B cell (primary cell): ENCODE results near the gene PTPRF. TPM values are rescaled to one million over a fixed set of nuclear protein-coding genes. Genes with fewer than 3 reads are reported as not detected.

Experiments used
- ATAC-seq: fragments of 200-7000 bp; cut with Tn5 transposase; one replicate; pipeline ENCODE4 v1.10.0; 2021; ENCODE audit warnings: low read depth, mild to moderate bottlenecking, moderate number of reproducible peaks, moderate library complexity
- CTCF ChIA-PET: fragments of 350-600 bp; sonication (Branson Sonifier 250); formaldehyde crosslinking; loops from one replicate; lab custom pipeline; 2021; ENCODE audit warnings: antibody characterized with exemption, inconsistent platforms; lab: Charles Lee
- POLR2A ChIA-PET: fragments of 350-600 bp; sonication (Branson Sonifier 250); formaldehyde crosslinking; loops from one replicate; lab custom pipeline; 2021; ENCODE audit warnings: antibody characterized with exemption; lab: Charles Lee
- DNase-seq: peaks from one replicate; pipeline ENCODE4 v3.0.0; 2013
- H2AFZ ChIP-seq: 2 replicates; pipeline ENCODE4 v1.6.1; 2012; ENCODE audit warnings: mild to moderate bottlenecking, low read depth, low read length; ENCODE audit not compliant: insufficient read depth, poor library complexity, severe bottlenecking
- H3K27ac ChIP-seq, 2 donors: 1 replicate in 1 of 2; 2 replicates in 1 of 2; pipeline ENCODE4 v1.5.1; 2012 to 2013; ENCODE audit warnings: low read length in 2 of 2, mild to moderate bottlenecking in 2 of 2, moderate library complexity in 1 of 2
- H3K27me3 ChIP-seq, 4 experiments: fragments of 200-600 bp in 1 of 4; sonication (generic) in 1 of 4; replicated peaks in 1 of 4; 1 replicate in 2 of 4; 2 replicates in 2 of 4; pipeline versions ENCODE4 v1.6.1 to v1.7.0; 2013 to 2016; ENCODE audit warnings: low read length in 3 of 4, mild to moderate bottlenecking in 2 of 4, mixed read lengths in 1 of 4, moderate library complexity in 1 of 4; ENCODE audit not compliant: insufficient read depth in 4 of 4, control insufficient read depth in 3 of 4; ENCODE audit errors: control extremely low read depth in 1 of 4
- H3K36me3 ChIP-seq, 2 experiments: replicated peaks in 1 of 2; 1 replicate in 1 of 2; 2 replicates in 1 of 2; pipeline versions ENCODE4 v1.6.1 to v1.7.1; 2013; ENCODE audit warnings: low read length in 1 of 2; ENCODE audit not compliant: insufficient read depth in 2 of 2, control insufficient read depth in 1 of 2; ENCODE audit errors: control extremely low read depth in 1 of 2, extremely low read depth in 1 of 2
- H3K4me1 ChIP-seq, 2 donors: fragments of 200-600 bp in 1 of 2; sonication (generic) in 1 of 2; 1 replicate in 1 of 2; 2 replicates in 1 of 2; pipeline versions ENCODE4 v1.5.1 to v1.6.1; 2013 to 2017; ENCODE audit warnings: low read length in 2 of 2; ENCODE audit not compliant: control insufficient read depth in 2 of 2, insufficient read depth in 2 of 2
- H3K4me2 ChIP-seq: replicated peaks from 2 replicates; pipeline ENCODE3; 2012; ENCODE audit warnings: mild to moderate bottlenecking, low read depth, low read length; ENCODE audit not compliant: poor library complexity, severe bottlenecking
- H3K4me3 ChIP-seq, 5 experiments: fragments of 200-600 bp in 1 of 5; sonication (generic) in 1 of 5; 1 replicate in 3 of 5; 2 replicates in 2 of 5; pipeline versions ENCODE4 v1.5.1 to v1.7.0; 2011 to 2016; ENCODE audit warnings: low read length in 4 of 5, mild to moderate bottlenecking in 4 of 5, low read depth in 2 of 5, control low read depth in 1 of 5, moderate library complexity in 1 of 5; ENCODE audit not compliant: insufficient read depth in 1 of 5; ENCODE audit errors: control extremely low read depth in 1 of 5, extremely low read depth in 1 of 5
- H3K79me2 ChIP-seq: fragments of 200-600 bp; sonication (generic); one replicate; pipeline ENCODE4 v1.6.0; 2016; ENCODE audit warnings: low read length; ENCODE audit not compliant: control insufficient read depth, insufficient read depth
- H3K9ac ChIP-seq: fragments of 200-600 bp; sonication (generic); 2 replicates; pipeline ENCODE4 v1.6.1; 2017; ENCODE audit warnings: mild to moderate bottlenecking, low read length, moderate library complexity
- H3K9me3 ChIP-seq, 3 donors: one replicate each; pipeline versions ENCODE4 v1.6.1 to v1.7.1; 2013; ENCODE audit warnings: low read length in 2 of 3; ENCODE audit not compliant: control insufficient read depth in 2 of 3, insufficient read depth in 1 of 3; ENCODE audit errors: control extremely low read depth in 1 of 3
- H4K20me1 ChIP-seq: 2 replicates; pipeline ENCODE4 v1.6.0; 2012; ENCODE audit warnings: mild to moderate bottlenecking, low read length; ENCODE audit not compliant: insufficient read depth, control insufficient read depth, poor library complexity, severe bottlenecking
- H3K27ac Mint-ChIP-seq: one replicate; pipeline ENCODE4 v1.8.0; 2021; ENCODE audit warnings: mixed read lengths
- H3K27me3 Mint-ChIP-seq: one replicate; pipeline ENCODE4 v1.8.0; 2021; ENCODE audit warnings: mixed read lengths
- H3K4me1 Mint-ChIP-seq: one replicate; pipeline ENCODE4 v1.8.0; 2021; ENCODE audit warnings: mixed read lengths
- H3K4me3 Mint-ChIP-seq: one replicate; pipeline ENCODE4 v1.8.0; 2021; ENCODE audit warnings: mixed read lengths
- H3K9me3 Mint-ChIP-seq: one replicate; pipeline ENCODE4 v1.8.0; 2022; ENCODE audit warnings: mixed read lengths; ENCODE audit not compliant: insufficient read depth
- EZH2 ChIP-seq: IDR thresholded peaks from 2 replicates; pipeline ENCODE4 v1.6.1; 2012; ENCODE audit warnings: borderline replicate concordance, low read depth, mild to moderate bottlenecking, moderate library complexity, low read length; ENCODE audit not compliant: insufficient read depth, poor library complexity, severe bottlenecking
- WGBS: methylation state at CpG from one replicate; pipeline ENCODE4 v1.1.5; 2013; ENCODE audit warnings: missing lambda C conversion rate; ENCODE audit not compliant: insufficient coverage; 5-methylcytosine and 5-hydroxymethylcytosine counted together
- intact Hi-C: fragments of 100-400 bp; cut with micrococcal nuclease; formaldehyde crosslinking; loops from one replicate; pipeline ENCODE4 v1.10.0; 2022
- polyA plus RNA-seq: library from polyadenylated mRNA; depleted of rRNA; stranded (reverse); fragments of >200 nt; gene quantifications from 2 replicates; pipeline ENCODE4 v1.2.3, GENCODE V29; 2012
- total RNA-seq, 2 donors: library from RNA; stranded (reverse); fragments of 120-200 nt in 1 of 2; gene quantifications; 1 replicate in 1 of 2; 2 replicates in 1 of 2; pipeline versions ENCODE4 v1.2.3 to v1.2.4, GENCODE V29; 2013 to 2022
- TF ChIP-seq, protein P1 (sequence below): fragments of 200-600 bp; IDR thresholded peaks from one replicate; pipeline ENCODE4 v1.8.0; 2022; ENCODE audit warnings: antibody characterized with exemption, mild to moderate bottlenecking

Gene PTPRF
- total and polyA plus RNA-seq, 2 donors (not counting 1 experiment from before 2014, with no cell fraction given): 0.07 to 0.13 TPM

- H3K27ac Mint-ChIP-seq: no peak overlapping the region
- H3K27me3 Mint-ChIP-seq: no peaks in the 10 kb centered on the region
- ChIA-PET CTCF (no interaction called here), POLR2A (no interaction called here)
- no peaks in the 10 kb centered on the region for H4K20me1 ChIP-seq
- no peak overlapping the region for H2AFZ ChIP-seq
- no peaks in the 10 kb centered on the region for H3K79me2 ChIP-seq
- no peak overlapping the region for H3K9ac ChIP-seq
- H3K9me3 ChIP-seq: no peaks in the 10 kb centered on the region
- DNase-seq (no peak), ATAC-seq (no peak)
- no peak overlapping the region for H3K4me3 Mint-ChIP-seq
- H3K4me2 ChIP-seq: no peak overlapping the region
- no peaks in the 10 kb centered on the region for H3K4me1 ChIP-seq
- H3K36me3 ChIP-seq: no peaks in the 10 kb centered on the region
- 81% methylated on average over 5 of the region's 6 CpGs for WGBS
- H3K4me1 Mint-ChIP-seq: no peaks in the 10 kb centered on the region
- H3K4me3 ChIP-seq: no peak overlapping the region
- intact Hi-C loops: no loop called here
- no peaks in the 10 kb centered on the region for H3K27me3 ChIP-seq
- no peak for TF ChIP-seq EZH2
- no peaks in the 10 kb centered on the region for H3K9me3 Mint-ChIP-seq
- no peak overlapping the region for H3K27ac ChIP-seq
These were observed 55.6 kb downstream of the PTPRF start for GRCh38 chr1:43586136-43586731.

- Histone ChIP-seq H2AFZ (no peak overlapping the region), H3K4me3 (no peak overlapping the region), H4K20me1 (no peaks in the 10 kb centered on the region), H3K4me1 (no peaks in the 10 kb centered on the region), H3K79me2 (no peaks in the 10 kb centered on the region), H3K9ac (no peak overlapping the region), H3K4me2 (no peak overlapping the region), H3K27me3 (no peaks in the 10 kb centered on the region), H3K9me3 (no peaks in the 10 kb centered on the region), H3K27ac (no peak overlapping the region), H3K36me3 (no peaks in the 10 kb centered on the region)
- intact Hi-C loops: no loop called here
- no peak for ATAC-seq
- WGBS: 59% methylated on average over 2 of the region's 2 CpGs
- Mint-ChIP-seq H3K27ac (no peak overlapping the region), H3K4me3 (no peak overlapping the region), H3K4me1 (no peaks in the 10 kb centered on the region), H3K27me3 (no peaks in the 10 kb centered on the region), H3K9me3 (no peaks in the 10 kb centered on the region)
- CTCF ChIA-PET: no interaction called here
- POLR2A ChIA-PET: no interaction called here
- no peak for TF ChIP-seq EZH2
- TF ChIP-seq, protein P1, sequence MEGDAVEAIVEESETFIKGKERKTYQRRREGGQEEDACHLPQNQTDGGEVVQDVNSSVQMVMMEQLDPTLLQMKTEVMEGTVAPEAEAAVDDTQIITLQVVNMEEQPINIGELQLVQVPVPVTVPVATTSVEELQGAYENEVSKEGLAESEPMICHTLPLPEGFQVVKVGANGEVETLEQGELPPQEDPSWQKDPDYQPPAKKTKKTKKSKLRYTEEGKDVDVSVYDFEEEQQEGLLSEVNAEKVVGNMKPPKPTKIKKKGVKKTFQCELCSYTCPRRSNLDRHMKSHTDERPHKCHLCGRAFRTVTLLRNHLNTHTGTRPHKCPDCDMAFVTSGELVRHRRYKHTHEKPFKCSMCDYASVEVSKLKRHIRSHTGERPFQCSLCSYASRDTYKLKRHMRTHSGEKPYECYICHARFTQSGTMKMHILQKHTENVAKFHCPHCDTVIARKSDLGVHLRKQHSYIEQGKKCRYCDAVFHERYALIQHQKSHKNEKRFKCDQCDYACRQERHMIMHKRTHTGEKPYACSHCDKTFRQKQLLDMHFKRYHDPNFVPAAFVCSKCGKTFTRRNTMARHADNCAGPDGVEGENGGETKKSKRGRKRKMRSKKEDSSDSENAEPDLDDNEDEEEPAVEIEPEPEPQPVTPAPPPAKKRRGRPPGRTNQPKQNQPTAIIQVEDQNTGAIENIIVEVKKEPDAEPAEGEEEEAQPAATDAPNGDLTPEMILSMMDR: no peak
- DNase-seq: no peak
These were observed 56.3 kb downstream of the PTPRF start for GRCh38 chr1:43587001-43587400.
